Mesodermal cell (in vitro differentiated cells): ENCODE data around the gene LLCFC1.

Experiments
- H3K27ac ChIP-seq: 2 replicates; pipeline ENCODE4 v1.7.0; 2013; ENCODE audit warnings: mild to moderate bottlenecking, low read depth, low read length, moderate library complexity; ENCODE audit not compliant: severe bottlenecking
- H3K36me3 ChIP-seq: 2 replicates; pipeline ENCODE4 v1.7.1; 2013; ENCODE audit warnings: mild to moderate bottlenecking, low read length, moderate library complexity; ENCODE audit not compliant: control insufficient read depth, insufficient read depth
- H3K4me1 ChIP-seq: one replicate; pipeline ENCODE4 v1.7.1; 2013; ENCODE audit warnings: mild to moderate bottlenecking, low read length; ENCODE audit not compliant: insufficient read depth, control insufficient read depth, poor library complexity, severe bottlenecking
- H3K4me3 ChIP-seq: 2 replicates; pipeline ENCODE4 v1.7.0; 2013; ENCODE audit warnings: low read length, control low read depth, mild to moderate bottlenecking; ENCODE audit not compliant: insufficient read depth, poor library complexity, severe bottlenecking; ENCODE audit errors: extremely low read depth
- H3K9me3 ChIP-seq: 2 replicates; pipeline ENCODE4 v1.7.1; 2013; ENCODE audit warnings: mild to moderate bottlenecking, low read length, moderate library complexity; ENCODE audit not compliant: control insufficient read depth
- WGBS, 2 experiments: methylation state at CpG; one replicate each; pipeline ENCODE4 v1.1.5; 2013; ENCODE audit warnings: missing lambda C conversion rate in 2 of 2; ENCODE audit not compliant: insufficient coverage in 2 of 2; 5-methylcytosine and 5-hydroxymethylcytosine counted together

Gene LLCFC1

DNA sequence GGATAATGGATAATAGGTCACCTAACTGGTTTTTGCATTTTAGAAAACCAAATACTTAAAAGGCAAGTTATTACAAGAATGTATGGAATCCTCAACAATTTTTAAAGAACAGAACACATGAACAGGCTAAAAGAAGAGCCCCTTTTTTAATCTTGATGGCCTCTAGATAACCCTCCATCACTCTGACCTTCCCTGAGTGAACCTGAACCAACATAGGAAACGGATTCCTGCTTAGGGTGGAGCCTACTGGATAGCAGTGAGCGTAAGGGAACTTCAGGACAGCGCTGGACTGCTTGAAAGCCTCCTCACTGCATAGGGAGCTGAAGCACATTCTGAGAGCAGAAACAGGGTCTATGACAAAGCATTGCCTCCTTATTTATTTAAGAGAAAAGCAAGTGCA, 26.2 kb upstream of the LLCFC1 start:
- no peaks in the 10 kb centered on the region for H3K36me3 ChIP-seq
- 79 to 86% methylated on average over 2 to 3 of the region's 3 CpGs for WGBS, 2 experiments
- H3K9me3 ChIP-seq: no peaks in the 10 kb centered on the region
- H3K4me3 ChIP-seq: no peak overlapping the region
- H3K4me1 ChIP-seq: peaks cover 2% of the 10 kb centered on the region
- H3K27ac ChIP-seq: no peak overlapping the region

DNA sequence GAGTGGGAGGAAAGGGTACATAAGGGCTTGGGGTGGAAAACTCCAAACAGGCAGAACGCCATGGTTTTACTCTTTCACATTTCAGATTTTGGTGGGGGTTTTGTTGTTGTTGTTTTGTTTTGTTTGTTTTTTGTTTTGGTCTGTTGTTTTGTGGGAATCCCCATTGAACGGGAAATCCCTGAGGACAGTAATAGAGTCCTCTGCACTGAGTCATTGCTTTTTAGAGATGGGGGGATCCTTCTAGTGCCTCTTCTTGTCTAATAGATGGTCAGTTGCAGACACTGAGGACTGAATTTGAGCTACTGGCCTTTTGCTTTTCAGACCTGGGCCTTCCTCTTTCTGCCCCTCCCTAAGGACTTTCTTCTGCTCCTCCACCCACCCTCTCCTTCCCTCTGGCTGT, 25.7 kb upstream of the LLCFC1 start:
- Histone ChIP-seq H3K36me3 (no peaks in the 10 kb centered on the region), H3K4me3 (no peak overlapping the region), H3K27ac (no peak overlapping the region), H3K4me1 (peaks cover 2% of the 10 kb centered on the region), H3K9me3 (no peaks in the 10 kb centered on the region)
- WGBS, 2 experiments: 83 to 86% methylated on average over 1 to 2 of the region's 2 CpGs

DNA sequence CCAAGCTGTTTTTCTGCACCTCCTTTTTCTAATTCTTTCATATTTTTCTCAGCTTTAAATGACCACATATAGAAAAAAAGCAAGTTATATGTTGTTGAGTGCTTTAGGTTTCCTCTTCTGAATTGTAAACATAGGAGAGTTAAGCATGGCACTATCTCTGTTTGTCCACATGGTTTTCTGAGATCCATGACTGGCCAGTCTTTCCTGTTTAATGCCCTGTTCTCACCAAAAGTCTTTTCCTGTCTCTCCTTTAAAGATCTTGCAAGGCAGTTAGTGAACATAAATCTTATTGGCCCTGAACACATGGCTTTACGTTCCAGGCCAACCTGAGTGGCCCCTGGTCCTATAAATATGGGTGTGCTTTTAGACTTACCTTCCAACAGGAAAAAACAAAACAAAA, 25.2 kb upstream of the LLCFC1 start:
- WGBS, 2 experiments: 80% methylated on average over 1 of the region's 1 CpG; no CpG with 5 or more reads in 1 of the 2 experiments

DNA sequence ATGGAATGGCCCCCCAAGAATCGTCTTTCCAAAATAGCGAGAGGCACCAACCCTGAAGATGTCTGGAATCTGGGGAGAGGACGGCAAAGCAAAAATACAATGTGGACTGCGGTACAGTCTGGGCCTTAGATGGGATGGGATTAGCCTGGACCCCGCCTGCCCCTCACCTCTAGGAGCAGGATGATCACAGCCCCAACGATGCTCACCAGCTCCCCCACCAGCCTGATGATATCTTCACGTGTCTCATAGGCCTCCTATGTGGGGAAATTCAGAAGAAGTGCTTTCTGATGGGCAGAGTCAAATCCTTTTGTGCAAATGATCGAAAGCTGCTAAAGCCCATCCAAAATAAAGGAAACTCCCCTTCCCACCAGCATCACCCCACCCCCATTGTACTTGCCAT, 24.0 kb upstream of the LLCFC1 start:
- Histone ChIP-seq H3K4me1 (no peaks in the 10 kb centered on the region), H3K27ac (no peak overlapping the region), H3K36me3 (no peaks in the 10 kb centered on the region), H3K4me3 (no peak overlapping the region), H3K9me3 (no peaks in the 10 kb centered on the region)
- 90 to 94% methylated on average over 3 to 5 of the region's 8 CpGs for WGBS, 2 experiments

More for the DNA sequence above, 25.2 kb upstream of the LLCFC1 start:
- H3K4me1 ChIP-seq: peaks cover 2% of the 10 kb centered on the region
- H3K36me3 ChIP-seq: no peaks in the 10 kb centered on the region
- H3K27ac ChIP-seq: no peak overlapping the region
- H3K4me3 ChIP-seq: no peak overlapping the region
- no peaks in the 10 kb centered on the region for H3K9me3 ChIP-seq

DNA sequence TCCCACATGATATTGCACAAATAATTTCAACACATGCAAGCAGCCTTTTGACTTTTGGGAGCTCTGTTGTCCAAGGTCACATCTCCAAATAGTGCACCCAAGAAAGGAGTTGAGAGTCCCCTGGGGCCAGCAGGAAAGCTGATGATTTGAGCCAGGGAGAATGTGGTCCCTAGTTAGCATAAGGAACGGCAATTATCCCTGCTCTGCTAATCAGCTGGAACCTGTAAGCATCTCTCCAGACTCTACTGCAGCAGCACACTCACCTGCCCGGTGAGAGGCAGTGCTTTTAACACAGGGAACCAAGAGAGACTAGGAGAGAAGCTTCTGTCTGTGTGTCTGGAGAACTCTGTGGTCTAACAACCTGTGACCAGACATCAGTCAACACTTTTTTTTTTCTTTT, 22.8 kb upstream of the LLCFC1 start:
- WGBS, 2 experiments: 75% methylated on average over 1 of the region's 2 CpGs; no CpG with 5 or more reads in 1 of the 2 experiments
- H3K36me3 ChIP-seq: no peaks in the 10 kb centered on the region
- no peak overlapping the region for H3K4me3 ChIP-seq
- no peak overlapping the region for H3K27ac ChIP-seq
- no peaks in the 10 kb centered on the region for H3K9me3 ChIP-seq
- no peaks in the 10 kb centered on the region for H3K4me1 ChIP-seq

DNA sequence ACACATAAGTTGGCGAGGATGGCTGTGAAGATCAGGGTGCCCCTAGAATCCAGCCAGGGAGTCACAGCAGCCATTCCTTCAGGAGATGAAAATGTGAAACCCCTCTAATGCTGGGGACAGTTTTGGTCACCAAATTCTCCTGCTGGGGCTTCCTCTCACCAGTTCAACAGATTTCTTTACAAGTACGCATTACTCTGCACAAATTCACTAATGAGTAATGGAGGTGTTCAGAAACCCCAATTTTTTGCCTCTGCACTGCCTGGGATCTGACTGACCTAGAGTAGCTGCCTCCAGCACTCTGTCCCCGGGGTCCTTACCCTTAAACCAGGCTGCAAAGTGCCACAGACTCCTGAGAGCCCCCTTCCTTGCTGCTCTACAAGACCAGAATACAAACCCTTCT, 21.8 kb upstream of the LLCFC1 start:
- no peaks in the 10 kb centered on the region for H3K9me3 ChIP-seq
- H3K27ac ChIP-seq: no peak overlapping the region
- no peaks in the 10 kb centered on the region for H3K4me1 ChIP-seq
- 83 to 100% methylated on average over 2 to 3 of the region's 3 CpGs for WGBS, 2 experiments
- H3K4me3 ChIP-seq: no peak overlapping the region
- no peaks in the 10 kb centered on the region for H3K36me3 ChIP-seq

DNA sequence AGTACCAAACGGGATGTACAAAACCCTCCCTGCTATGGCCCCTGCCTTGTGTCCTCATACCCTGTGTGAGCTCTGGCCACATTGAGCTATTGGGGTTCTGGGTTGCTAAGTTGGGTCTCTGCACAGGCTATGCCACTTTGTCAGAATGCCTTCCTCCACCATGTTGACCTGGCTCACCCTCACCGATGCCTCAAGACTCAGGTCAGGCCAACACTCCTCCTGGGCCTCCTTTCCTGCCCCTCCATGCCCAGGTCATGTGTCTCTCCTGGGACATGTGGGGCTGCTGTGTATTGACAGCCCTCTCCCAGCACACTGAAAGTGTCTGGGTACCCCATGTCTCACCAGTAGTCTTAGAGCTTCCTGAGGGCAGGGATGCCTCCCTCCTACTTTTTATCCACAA, 20.4 kb upstream of the LLCFC1 start:
- H3K4me3 ChIP-seq: no peak overlapping the region
- H3K4me1 ChIP-seq: no peaks in the 10 kb centered on the region
- H3K27ac ChIP-seq: no peak overlapping the region
- no peaks in the 10 kb centered on the region for H3K9me3 ChIP-seq
- 83 to 100% methylated on average over 1 of the region's 2 CpGs for WGBS, 2 experiments
- H3K36me3 ChIP-seq: no peaks in the 10 kb centered on the region

DNA sequence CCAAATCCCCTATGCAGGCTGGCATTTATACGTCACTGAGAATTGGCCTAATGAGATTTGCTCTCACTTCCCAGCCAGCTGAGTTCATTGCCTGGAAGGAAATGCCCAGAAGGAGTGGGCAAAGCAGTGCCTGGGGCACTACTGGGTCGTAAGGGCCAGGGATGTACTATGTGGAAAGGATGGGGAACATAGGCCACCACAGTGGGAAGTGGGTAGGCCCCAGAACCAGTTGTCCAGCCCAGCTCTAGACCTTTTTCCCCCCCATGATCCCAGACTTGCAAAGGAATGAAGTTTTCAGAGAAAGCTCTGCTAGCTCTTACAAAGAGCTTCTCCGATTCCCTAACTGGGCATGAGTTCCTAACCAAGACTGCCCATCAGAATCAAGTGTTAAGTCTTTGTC, 19.6 kb upstream of the LLCFC1 start:
- Histone ChIP-seq H3K4me1 (no peaks in the 10 kb centered on the region), H3K27ac (no peak overlapping the region), H3K9me3 (no peaks in the 10 kb centered on the region), H3K36me3 (no peaks in the 10 kb centered on the region), H3K4me3 (no peak overlapping the region)
- 97 to 100% methylated on average over 2 of the region's 3 CpGs for WGBS, 2 experiments

DNA sequence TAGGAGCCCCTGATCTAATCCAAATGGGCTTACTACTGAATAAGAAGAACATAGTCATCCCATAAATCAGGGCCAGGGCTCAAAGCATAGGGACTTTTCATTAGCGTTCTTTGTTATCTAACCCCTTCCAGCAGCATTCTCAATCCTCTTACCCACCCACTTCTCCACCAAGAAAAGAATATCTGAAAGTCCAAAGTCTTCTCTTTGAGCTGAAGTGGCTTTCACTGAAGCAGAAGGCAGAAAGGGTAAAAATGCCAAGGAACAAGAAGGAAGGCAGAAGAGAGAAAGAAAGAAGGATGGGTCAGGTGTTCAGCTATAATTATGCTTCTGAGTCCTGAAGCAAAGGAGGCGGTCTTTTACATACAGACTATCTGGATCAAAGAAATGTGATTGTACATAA, 15.9 kb upstream of the LLCFC1 start:
- Histone ChIP-seq H3K4me3 (no peak overlapping the region), H3K27ac (no peak overlapping the region)
- WGBS, 2 experiments: 50% methylated on average over 2 of the region's 2 CpGs; no CpG with 5 or more reads in 1 of the 2 experiments

DNA sequence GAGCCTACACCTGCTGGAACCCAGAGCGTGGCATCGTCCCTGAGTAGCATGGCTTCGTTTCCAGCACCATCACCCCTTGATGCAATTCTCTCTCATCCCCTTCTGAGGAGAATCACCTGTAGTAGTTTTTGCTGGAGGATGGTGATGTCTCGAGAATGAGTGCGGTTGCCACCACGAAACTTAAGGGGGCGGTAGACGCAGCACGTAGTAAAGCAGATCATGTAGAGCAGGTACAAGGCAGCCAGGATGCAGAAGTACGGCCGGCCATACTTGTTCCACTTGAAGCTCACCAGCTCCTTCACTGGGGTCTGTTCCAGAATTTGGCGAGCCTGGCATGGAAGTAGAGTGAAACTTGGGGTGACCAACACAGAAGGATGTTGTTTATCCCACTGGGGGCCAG, 13.9 kb upstream of the LLCFC1 start:
- 74 to 79% methylated on average over 6 to 11 of the region's 12 CpGs for WGBS, 2 experiments
- Histone ChIP-seq H3K9me3 (no peaks in the 10 kb centered on the region), H3K4me1 (no peaks in the 10 kb centered on the region), H3K36me3 (no peaks in the 10 kb centered on the region), H3K4me3 (no peak overlapping the region), H3K27ac (no peak overlapping the region)

More for the DNA sequence above, 15.9 kb upstream of the LLCFC1 start:
- Histone ChIP-seq H3K36me3 (no peaks in the 10 kb centered on the region), H3K9me3 (no peaks in the 10 kb centered on the region), H3K4me1 (no peaks in the 10 kb centered on the region)

DNA sequence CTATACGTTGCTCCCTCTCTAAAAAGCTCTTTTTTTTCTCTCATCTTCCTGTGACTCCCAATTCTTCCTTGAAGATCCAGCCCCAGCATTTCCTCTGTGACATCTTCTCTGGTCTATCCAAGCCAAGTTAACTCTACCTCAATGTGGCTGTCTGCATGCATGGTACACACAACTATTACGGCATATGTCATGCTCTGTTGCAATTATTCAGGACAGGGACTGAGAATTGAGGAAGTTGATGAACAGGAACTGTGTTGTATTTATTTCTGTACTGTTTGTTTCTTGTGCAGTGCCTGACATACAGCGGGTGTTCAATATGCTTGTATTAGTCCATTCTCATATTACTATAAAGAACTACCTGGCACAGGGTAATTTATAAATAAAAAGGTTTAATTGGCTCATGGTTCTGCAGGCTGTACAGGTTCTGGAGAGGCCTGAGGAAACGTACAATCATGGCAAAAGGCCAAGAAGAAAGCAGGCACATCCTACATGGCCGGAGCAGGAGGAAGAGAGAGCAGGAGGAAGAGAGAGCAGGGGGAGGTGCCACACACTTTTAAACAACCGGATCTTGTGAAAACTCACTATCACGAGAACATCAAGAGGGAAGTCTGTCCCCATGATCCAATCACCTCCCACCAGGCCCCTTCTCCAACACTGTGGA, 12.1 kb upstream of the LLCFC1 start:
- WGBS, 2 experiments: 80 to 86% methylated on average over 2 to 3 of the region's 7 CpGs
- no peak overlapping the region for H3K27ac ChIP-seq
- H3K4me1 ChIP-seq: no peaks in the 10 kb centered on the region
- no peaks in the 10 kb centered on the region for H3K9me3 ChIP-seq
- no peak overlapping the region for H3K4me3 ChIP-seq
- no peaks in the 10 kb centered on the region for H3K36me3 ChIP-seq
